HepG2 (cell line): ENCODE results near the gene CFAP43. TPM values are rescaled to one million over a fixed set of nuclear protein-coding genes. Genes with fewer than 3 reads are reported as not detected.
A peak's percentile ranks its signal among the peaks of the same experiment; 100 is the strongest.

Source experiments
- AFF4 ChIP-seq: sonication (generic); formaldehyde crosslinking; IDR thresholded peaks from 2 replicates; pipeline ENCODE4 v1.4.0; 2020; ENCODE audit warnings: missing genetic modification reagents
- ARID4A ChIP-seq: sonication (generic); formaldehyde crosslinking; IDR thresholded peaks from 2 replicates; pipeline ENCODE4 v1.5.0; 2020; ENCODE audit warnings: mild to moderate bottlenecking, missing genetic modification reagents, borderline replicate concordance
- DMAP1 ChIP-seq: IDR thresholded peaks from 2 replicates; pipeline ENCODE4 v1.6.1; 2016
- HNF1B ChIP-seq: sonication (generic); formaldehyde crosslinking; IDR thresholded peaks from 2 replicates; pipeline ENCODE4 v1.5.1; 2020; ENCODE audit warnings: mild to moderate bottlenecking, moderate library complexity, missing genetic modification reagents
- RXRB ChIP-seq: IDR thresholded peaks from 2 replicates; pipeline ENCODE4 v1.6.1; 2016; ENCODE audit warnings: borderline replicate concordance, missing genetic modification reagents, missing compliant biosample characterization
- SIN3A ChIP-seq: IDR thresholded peaks from 2 replicates; pipeline ENCODE4 v1.6.1; 2011; ENCODE audit warnings: low read depth, mild to moderate bottlenecking, control low read depth, low read length, borderline replicate concordance
- SKIL ChIP-seq: sonication (generic); formaldehyde crosslinking; IDR thresholded peaks from 2 replicates; pipeline ENCODE4 v1.8.0; 2022; ENCODE audit warnings: missing genetic modification reagents, mild to moderate bottlenecking, moderate library complexity, borderline replicate concordance
- TBX3 ChIP-seq: fragments of 450-650 bp; IDR thresholded peaks from 2 replicates; pipeline ENCODE4 v1.6.1; 2017; ENCODE audit warnings: antibody characterized with exemption, mild to moderate bottlenecking, inconsistent platforms, borderline replicate concordance
- U2AF2 ChIP-seq: fragments of 200-400 bp; formaldehyde crosslinking; IDR thresholded peaks from 2 replicates; pipeline ENCODE4 v1.6.1; 2017; ENCODE audit warnings: low read depth, mild to moderate bottlenecking, low read length
- XRCC5 ChIP-seq: fragments of 200-400 bp; formaldehyde crosslinking; optimal IDR thresholded peaks from 2 replicates; pipeline ENCODE3; 2017; ENCODE audit warnings: mild to moderate bottlenecking, low read length
- ZNF235 ChIP-seq: sonication (generic); formaldehyde crosslinking; IDR thresholded peaks from 2 replicates; pipeline ENCODE4 v1.8.1; 2023; ENCODE audit warnings: mild to moderate bottlenecking, missing genetic modification reagents, borderline replicate concordance
- ZNF282 ChIP-seq: fragments of 450-650 bp; IDR thresholded peaks from 2 replicates; pipeline ENCODE4 v1.6.1; 2018; ENCODE audit not compliant: partially characterized antibody
- ZNF33A ChIP-seq: sonication (generic); formaldehyde crosslinking; IDR thresholded peaks from 2 replicates; pipeline ENCODE4 v1.5.1; 2020; ENCODE audit warnings: missing genetic modification reagents, mild to moderate bottlenecking, moderate library complexity, borderline replicate concordance
- ZNF543 ChIP-seq: sonication (generic); formaldehyde crosslinking; IDR thresholded peaks from 2 replicates; pipeline ENCODE4 v1.4.0; 2020; ENCODE audit warnings: mild to moderate bottlenecking, missing genetic modification reagents
- polyA plus RNA-seq, 8 experiments: library from polyadenylated mRNA; depleted of rRNA in 3 of 8; stranded (reverse) in 7 of 8; unstranded in 1 of 8; fragments of >200 nt; fragmentation: Illumina TruSeq in 4 of 8; extraction: Trizol in 4 of 8; gene quantifications; 2 replicates each; pipeline versions ENCODE4 v1.2.1 to v1.2.3, GENCODE V29; 2011 to 2016; ENCODE audit warnings: low read depth in 4 of 8, missing spikeins in 1 of 8, mixed read lengths in 1 of 8; ENCODE audit not compliant: insufficient read depth in 1 of 8
- total RNA-seq, 5 experiments: library from RNA; depleted of rRNA; stranded (reverse); fragments of >200 nt; fragmentation: Illumina TruSeq; extraction: Trizol; gene quantifications; 2 replicates each; pipeline ENCODE4 v1.2.3, GENCODE V29; 2016; ENCODE audit warnings: low read depth in 1 of 5

Gene CFAP43
- total and polyA plus RNA-seq, 2 of the 13 experiments (the other 11 are each of a cell fraction or from before 2014, with no cell fraction given), result 0.24 to 0.38 TPM

DNA sequence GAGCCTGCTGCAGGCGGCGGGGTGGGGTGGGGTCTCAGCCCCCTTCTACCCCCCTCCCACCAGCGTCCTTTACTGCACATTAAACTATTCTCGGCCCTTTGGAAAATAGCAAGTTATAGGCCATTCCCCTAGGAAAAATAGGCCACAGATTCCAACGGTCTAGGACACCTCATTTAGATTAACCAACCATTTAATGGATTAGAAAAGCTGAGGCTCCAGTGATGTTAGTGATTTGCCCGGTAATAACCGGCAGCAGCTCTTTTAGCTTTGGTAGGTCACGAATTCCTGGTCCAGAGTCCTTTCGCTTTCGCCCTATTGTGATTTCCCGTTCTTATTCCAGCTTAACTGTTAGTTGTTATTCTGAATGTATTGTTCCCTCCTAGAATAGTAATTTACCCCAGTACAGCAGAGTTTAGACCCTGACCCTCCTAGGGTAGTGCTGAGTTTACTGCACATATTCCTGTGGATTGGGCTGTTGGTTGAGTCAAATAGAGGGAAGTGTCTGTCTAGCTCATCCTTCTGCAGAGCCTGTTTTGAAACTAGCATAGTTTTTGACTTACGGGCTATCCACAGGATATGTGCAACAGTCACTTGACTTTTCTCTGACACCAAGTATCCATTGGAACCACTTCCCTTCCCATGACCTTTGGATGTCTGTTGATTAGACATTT is 23.3 kb upstream of the CFAP43 start (continued):
- peak; percentile 43; the same call in 1 of the 2 replicates for TF ChIP-seq ARID4A (CRISPR knock-in tag)
- no peak for TF ChIP-seq HNF1B (CRISPR knock-in tag)
- TF ChIP-seq ZNF543 (CRISPR knock-in tag), result no peak
- no peak for TF ChIP-seq XRCC5
- TF ChIP-seq RXRB (CRISPR knock-in tag), result no peak
- TF ChIP-seq SKIL, result 0 out of 2 replicates have a peak, but pooled peaks have one; percentile 7
- TF ChIP-seq DMAP1 (CRISPR knock-in tag), result no peak
- no peak for TF ChIP-seq ZNF33A (CRISPR knock-in tag)
- no peak for TF ChIP-seq U2AF2
- no peak; the same call in 1 of the 2 replicates for TF ChIP-seq AFF4 (CRISPR knock-in tag)
- TF ChIP-seq ZNF235 (CRISPR knock-in tag), result 0 out of 2 replicates have a peak, but pooled peaks have one; percentile 43
- TF ChIP-seq TBX3, result no peak
- peak; percentile 29; the same call in 1 of the 2 replicates for TF ChIP-seq SIN3A
- no peak for TF ChIP-seq ZNF282
